Retinal pigment epithelial cell (primary cell): ENCODE results near the gene DTWD2.

Experiments
- DNase-seq: peaks from one replicate; pipeline ENCODE4 v3.0.0-alpha.2; 2010; ENCODE audit warnings: low read depth
- H3K4me3 ChIP-seq: 2 replicates; pipeline ENCODE4 v1.5.1; 2011; ENCODE audit warnings: mild to moderate bottlenecking, low read length, control low read depth, moderate library complexity
- TF ChIP-seq, protein P1 (sequence below): conservative IDR thresholded peaks from 2 replicates; pipeline ENCODE4 v1.5.1; 2011; ENCODE audit warnings: low read depth, low read length, control low read depth, inconsistent platforms

DTWD2 gene

DNA sequence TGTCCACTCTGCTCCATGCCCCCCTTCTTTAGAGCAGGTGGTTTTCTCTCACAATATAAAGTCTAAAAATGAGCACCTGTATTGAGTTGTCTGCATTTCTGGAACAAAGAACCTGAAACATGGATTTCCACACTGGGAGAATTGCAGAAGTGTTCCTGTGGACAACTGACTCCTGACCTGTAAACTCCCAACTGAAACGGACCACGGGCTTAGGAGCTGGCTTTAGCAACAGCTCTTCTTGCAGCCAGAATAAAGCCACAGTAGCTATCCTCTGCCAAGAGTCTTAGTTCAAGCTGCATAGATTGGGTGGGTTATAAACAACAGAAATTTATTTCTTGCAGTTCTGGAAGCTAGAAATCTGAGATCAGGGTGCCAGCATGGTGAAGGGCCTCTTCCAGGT lies 194.7 kb downstream of the DTWD2 start:
- H3K4me3 ChIP-seq = no peak overlapping the region
- TF ChIP-seq, protein P1, sequence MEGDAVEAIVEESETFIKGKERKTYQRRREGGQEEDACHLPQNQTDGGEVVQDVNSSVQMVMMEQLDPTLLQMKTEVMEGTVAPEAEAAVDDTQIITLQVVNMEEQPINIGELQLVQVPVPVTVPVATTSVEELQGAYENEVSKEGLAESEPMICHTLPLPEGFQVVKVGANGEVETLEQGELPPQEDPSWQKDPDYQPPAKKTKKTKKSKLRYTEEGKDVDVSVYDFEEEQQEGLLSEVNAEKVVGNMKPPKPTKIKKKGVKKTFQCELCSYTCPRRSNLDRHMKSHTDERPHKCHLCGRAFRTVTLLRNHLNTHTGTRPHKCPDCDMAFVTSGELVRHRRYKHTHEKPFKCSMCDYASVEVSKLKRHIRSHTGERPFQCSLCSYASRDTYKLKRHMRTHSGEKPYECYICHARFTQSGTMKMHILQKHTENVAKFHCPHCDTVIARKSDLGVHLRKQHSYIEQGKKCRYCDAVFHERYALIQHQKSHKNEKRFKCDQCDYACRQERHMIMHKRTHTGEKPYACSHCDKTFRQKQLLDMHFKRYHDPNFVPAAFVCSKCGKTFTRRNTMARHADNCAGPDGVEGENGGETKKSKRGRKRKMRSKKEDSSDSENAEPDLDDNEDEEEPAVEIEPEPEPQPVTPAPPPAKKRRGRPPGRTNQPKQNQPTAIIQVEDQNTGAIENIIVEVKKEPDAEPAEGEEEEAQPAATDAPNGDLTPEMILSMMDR = no peak
- no peak for DNase-seq

DNA sequence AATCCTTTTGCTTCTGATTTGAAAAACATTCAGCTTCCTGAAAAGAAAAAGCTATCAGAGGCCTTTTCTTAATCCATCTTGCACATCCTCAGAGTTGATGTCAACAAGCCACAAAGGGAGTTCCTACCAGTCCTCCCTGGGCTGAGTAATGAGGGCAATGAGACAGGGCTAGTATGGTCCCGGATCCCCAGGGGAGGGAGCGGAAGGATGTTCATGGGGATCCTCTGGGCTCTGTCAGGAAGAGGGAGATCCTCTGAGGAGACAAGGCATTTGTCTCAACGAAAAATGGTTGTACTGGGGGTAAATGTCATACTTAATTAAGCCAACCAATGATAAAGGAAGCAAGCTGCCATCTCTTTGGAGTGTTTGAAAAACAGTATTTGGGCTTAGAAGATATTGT lies 195.3 kb downstream of the DTWD2 start:
- no peak for DNase-seq
- TF ChIP-seq, protein P1 = no peak
- H3K4me3 ChIP-seq = no peak overlapping the region

DNA sequence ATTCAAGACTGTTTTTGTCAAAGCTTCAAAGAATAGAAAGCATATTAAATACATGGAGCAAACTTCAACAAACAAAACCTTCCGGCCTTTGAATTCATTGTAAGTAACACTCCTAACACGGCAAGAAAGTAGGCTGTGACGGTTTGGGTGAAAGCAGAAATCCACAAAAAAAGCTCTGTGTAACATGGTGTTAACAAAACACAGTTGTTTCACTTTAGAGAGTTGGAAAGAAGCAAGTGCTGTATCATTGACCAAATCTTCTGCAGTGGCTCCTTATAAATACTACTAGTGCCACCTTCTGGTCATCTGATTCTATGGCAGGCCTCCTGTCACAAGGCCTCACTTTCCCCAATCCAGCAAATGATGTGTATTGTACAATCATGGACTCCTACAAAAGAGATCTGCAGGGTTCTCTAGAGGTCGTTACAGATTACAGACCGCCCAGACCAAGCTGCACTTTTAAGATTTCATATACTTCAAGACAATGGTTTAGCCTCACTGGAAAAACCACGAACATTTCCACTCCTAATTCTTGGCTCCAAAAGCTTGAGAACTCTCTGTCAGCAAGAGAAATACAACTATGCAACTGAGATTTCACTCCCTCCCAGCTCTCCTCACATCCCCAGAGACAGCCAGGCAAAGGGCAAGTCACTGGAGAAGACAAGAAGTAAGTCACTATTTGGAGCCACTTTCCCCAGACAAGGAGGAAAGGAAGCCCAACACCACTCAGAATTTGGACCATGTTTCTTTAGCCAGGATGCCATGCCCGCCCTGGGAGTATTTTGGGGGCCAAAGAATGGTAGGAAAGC lies 196.2 kb downstream of the DTWD2 start:
- TF ChIP-seq, protein P1 = peak; percentile 83
- DNase-seq = peak; percentile 49
- H3K4me3 ChIP-seq = peak overlapping the region; percentile 12

DNA sequence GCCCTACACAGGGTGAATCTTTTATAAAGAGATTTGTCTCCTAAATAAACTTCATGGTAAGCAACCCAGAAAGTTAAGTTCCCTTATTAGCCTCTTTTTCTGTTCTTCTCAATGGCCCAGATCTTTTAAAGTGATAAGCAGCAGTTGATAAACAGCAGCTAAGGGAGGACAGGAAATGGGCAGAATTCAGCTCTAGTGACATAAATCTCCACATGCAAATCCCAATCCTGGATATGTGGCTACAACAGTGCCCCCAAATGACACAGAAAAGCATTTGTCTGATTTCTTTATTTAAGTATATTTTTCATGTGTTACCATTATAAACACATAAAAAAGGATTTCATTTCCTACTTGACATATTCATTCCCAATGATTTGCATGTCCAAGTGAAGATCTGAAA lies 199.0 kb downstream of the DTWD2 start:
- TF ChIP-seq, protein P1 = no peak
- DNase-seq = no peak
- no peak overlapping the region for H3K4me3 ChIP-seq

DNA sequence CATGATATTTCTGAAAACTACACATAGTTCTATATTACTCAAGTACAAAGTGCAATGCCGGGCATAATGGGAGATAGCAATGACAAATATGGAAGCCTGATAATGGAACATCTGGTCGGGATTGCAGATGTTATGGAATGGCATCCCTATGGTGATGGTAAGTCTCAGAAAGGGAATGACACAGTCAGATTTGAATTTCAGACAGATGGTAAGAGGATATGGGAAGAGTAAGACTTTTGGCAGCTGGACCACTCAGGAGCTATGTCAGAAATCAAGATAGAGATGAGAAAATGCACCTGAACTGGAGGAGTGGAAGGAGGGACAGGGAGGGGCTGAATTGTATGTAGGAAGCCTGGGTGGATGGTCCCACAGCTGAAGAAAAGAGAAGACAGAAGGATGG lies 200.0 kb downstream of the DTWD2 start:
- TF ChIP-seq, protein P1 = no peak
- no peak for DNase-seq
- H3K4me3 ChIP-seq = no peak overlapping the region
